ENCODE measurements around the gene CABLES1.
"Not testable (repeated sequence)": the region's sequence is repeated elsewhere in the genome, so short reads cannot be mapped to it uniquely, and the experiment has no call there.

Gene CABLES1

DNA sequence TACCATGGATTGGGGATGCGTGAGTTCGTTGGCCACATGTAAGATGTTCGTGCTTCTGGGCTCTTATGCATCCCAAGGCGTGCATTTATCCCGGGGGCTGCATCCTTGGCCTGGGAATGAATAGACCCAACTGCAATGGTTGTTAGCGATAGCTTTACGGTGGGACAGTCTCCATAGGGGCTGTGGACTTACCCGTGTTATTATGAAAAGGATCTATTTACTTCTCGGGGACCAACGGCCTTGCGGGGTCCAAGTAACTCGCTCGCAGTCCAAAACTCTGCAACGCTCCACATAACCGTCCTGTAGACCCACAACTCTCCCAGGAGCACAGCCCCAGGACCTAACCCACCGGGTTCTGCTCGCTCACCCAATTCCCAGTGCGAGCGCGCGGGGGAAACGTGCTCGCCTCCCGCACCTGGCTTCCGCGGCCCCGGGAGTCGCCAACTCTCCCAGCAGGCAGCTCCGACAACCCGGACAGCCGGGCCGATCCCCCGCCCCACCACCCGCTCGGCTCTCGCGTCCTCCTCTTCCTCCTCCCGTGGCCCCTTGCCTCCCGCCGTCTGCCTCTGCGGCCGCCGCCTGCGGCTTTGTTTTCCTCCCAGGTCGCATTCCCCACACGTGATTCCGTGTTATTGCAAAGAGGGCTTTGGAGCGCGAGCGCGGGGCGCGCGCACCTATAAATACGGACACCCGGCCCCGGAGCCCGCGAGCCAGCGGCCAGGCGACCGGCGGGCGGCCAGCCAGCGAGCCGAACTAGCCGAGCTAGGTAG lies at the start of gene CABLES1:
Gene CABLES1 (plus strand): TSS at position 706 of the 770 bp plus-strand sequence. CDS start 278 bp downstream, outside the sequence.
- DNase-seq, result no peak

GRCh38 chr18:23087352-23087751 lies 47.9 kb upstream of the CABLES1 start:
- no peak for DNase-seq

DNA sequence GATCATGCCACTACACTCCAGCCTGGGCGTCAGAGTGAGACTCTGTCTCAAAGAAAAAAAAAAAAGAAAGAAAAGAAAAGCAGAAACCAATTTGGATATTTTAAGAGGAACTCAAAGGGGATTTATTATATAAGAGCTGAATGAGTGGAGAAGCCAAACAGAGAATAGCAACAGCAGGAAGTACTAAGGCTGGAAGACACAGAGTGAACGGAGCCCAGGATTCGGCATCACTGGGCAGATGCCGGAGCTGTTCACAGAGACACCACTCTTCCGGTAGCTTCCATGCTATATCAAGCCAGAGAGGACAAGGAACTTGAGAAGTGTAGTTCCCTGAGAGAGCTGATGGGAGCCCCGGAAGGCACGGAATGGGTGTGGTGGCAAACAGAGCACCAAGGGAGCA lies 47.0 kb upstream of the CABLES1 start:
- no peak for DNase-seq

- DNase-seq, result peak; percentile 64
Measured at GRCh38 chr18:23091017-23091993, 44.0 kb upstream of the CABLES1 start.

DNA sequence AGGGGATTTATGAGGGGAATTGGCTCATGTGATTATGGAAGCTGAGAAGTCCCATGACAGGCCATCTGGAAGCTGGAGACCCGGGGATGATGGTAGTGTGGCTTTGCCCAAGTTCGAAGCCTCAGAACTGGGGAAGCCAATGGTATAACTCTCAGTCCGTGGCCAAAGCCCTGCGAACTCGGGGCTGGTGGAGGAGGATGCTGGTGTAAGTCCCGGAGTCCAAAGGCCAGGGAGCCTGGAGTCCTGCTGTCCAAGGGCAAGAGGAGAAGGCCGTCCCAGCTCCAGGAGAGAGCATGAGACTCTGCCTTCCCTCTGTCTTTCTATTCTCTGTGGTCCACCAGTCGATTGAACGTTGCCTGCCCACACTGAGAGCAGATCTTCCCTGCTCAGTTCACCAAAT lies 43.2 kb upstream of the CABLES1 start:
- DNase-seq, result no peak

DNA sequence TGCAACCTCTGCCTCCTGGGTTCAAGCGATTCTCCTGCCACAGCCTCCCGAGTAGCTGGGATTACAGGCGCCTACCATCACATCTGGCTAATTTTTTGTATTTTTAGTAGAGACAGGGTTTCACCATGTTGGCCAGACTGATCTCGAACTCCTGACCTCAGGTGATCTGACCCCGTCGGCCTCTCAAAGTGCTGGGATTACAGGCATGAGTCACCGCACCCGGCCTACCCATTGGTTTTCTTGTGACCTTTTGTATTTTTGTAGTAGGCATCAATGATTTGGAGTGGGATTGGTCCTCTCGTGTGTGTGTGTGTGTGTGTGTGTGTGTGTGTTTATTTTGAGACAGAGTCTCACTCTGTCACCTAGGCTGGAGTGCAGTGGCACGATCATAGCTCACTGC lies 42.2 kb upstream of the CABLES1 start:
- not testable (repeated sequence) for DNase-seq

GRCh38 chr18:23093772-23094171 lies 41.5 kb upstream of the CABLES1 start:
- no peak for DNase-seq

DNA sequence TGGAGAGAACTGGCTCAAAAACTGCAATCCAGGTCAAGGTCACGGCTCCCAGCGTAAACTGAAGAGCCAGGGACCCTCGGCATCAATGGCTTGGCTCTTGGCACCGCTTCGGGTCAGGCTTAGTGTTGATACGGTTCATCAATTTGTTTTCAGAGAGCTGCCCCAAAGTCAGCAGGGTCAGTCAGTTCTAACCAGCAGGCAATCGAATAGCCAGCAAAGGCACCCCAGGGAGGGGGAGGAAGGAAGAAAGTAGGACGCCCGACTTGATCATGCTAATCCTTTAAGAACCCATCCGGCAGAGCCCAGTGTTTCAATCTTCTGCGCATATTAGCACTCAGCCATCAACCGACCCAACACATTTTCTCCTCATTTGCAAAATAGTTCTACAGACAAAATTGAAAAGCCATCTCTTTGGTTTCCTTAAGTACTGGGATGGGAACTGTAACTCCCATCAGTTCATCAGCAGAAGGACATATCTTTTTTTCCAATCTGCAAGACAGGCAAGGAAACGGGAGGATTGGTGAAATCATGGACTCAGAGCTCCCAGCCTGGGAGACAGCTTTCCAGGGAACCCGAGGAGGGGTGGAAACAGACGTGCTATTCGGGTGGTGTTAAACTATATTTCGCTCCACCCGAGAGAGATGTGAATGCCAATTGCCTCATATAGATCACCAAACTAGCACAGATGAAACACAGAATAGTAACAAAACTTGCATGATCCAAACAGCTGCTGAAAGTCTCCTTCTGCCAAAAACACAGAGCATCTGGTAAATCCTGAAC lies 40.7 kb upstream of the CABLES1 start:
- DNase-seq, result no peak

DNA sequence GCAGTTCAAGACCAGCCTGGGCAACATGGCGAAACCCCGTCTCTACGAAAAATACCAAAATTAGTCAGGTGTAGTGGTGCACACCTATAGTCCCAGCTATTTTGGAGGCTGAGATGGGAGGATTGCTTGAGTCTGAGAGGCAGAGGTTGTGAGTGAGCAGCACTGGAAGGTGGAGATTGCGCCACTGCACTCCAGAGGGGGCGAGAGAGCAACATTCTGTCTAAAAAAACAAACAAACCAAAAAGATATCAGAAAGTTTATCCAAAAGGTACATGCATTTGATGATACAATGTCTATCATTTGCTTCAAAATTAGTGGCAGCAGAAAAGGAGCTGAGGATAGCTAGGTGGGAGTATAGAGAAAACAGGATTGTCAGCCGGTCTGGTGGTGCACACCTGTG lies 39.8 kb upstream of the CABLES1 start:
- no peak for DNase-seq

DNA sequence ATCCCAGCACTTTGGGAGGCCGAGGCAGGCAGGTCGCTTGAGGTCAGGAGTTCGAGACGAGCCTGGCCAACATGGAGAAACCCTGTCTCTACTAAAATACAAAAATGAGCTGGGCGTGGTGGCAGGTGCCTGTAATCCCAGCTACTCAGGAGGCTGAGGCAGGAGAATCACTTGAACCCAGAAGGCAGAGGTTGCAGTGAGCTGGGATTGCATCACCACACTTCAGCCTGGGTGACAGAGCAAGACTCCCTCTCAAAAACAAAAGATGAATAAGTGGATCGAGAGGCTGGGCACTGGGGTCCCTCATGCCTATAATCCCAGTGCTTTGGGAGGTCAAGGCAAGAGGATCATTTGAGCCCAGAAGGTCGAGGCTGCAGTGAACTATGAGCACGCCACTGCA lies 38.3 kb upstream of the CABLES1 start:
- DNase-seq, result not testable (repeated sequence)

DNA sequence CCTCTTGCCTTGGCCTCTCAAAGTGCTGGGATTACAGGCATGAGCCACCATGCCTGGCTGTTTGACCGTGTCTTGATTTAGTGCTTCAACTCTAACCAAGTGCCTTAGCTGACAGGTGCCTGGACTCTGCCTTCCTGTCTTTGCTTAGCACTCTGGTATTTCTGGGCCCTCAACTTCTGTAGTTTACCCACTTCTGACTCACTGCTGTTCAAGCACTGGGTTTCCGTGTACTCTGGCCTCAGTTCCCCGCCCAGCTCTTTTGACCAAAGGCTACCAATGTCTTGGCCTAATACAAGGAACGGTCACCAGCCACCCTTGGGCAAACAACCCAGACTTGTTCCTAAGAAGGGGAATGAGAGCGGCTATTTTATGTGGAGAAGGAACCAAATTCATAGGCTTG lies 35.7 kb upstream of the CABLES1 start:
- DNase-seq, result no peak

DNA sequence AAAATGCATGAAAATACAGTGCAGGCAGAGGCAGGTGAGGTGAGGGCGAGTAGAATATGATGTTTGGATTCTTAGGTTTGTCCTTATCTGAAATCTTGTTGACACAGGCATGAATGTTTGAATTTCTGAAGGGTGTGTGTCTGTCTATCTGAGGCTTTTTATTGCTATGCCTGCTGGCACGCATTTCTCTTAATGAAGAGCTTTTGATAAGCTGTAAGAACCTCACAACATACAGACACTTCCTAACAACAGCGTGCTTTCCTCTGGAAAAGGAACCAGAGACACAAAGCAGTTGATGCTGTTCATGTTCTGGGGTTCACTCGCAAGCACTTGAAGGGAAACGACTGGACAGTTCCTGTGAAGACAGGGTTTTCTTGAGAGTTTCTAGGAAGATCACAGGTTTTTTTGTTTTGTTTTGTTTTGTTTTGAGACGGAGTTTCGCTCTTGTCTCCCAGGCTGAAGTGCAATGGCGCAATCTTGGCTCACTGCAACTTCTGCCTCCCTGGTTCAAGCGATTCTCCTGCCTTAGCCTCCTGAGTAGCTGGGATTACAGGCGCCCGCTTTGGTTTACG lies 33.3 kb upstream of the CABLES1 start:
- no peak for DNase-seq

DNA sequence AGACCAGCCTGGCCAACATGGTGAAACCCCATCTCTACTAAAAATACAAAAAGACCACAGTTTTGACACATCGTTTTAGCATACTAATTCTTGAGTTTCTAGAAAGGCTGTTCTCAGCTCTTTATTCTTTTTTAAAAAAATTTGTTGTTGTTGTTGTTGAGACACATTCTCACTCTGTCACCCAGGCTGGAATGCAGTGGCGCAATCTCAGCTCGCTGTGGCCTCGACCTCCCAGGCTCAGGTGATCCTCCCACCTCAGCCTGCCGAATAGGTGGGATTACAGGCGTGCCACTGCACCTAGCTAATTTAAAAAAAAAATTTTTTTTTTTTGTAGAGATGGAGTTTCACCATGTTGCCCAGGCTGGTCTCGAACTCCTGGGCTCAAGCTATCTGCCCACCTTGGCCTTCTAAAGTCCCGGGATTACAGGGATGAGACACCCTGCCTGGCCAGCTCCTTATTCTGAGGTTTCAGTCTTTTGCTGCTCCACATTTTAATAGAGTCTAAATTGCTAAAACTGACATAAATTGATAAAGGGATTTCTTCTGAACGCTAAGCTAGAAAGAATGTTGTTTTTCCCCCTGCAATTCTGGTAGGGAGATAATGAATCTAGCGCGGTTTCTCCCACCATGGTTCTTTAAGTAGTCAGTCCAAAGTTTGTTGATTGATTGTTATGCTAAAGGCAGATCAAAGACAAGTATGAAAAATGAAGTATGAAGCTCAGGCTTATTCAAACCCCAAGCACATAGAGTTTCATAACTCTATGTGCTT lies 32.6 kb upstream of the CABLES1 start:
- no peak for DNase-seq

DNA sequence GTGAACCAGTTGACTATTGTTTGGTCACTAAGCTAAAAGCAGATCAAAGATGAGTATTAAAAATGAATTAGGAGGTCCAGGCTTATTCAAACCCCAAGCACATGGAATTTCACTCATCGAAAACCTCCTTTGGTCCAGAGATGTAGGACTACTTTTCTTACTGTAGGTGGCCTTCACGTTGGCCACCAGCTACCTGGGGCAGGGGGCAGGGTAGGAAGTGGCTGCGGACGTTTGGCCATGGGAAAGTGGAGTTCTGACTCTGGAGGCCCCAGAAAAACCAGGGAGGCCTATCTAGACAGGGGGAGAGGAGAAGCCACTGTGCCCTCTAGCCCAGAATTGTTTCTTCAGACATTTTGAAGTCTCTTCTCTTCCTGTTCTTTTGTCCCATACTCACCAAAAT lies 31.8 kb upstream of the CABLES1 start:
- DNase-seq, result no peak

GRCh38 chr18:23105030-23105429 lies 30.3 kb upstream of the CABLES1 start:
- no peak for DNase-seq

GRCh38 chr18:23105581-23106219 lies 29.6 kb upstream of the CABLES1 start:
- DNase-seq, result peak in 1 of 2 donors; percentile 16

DNA sequence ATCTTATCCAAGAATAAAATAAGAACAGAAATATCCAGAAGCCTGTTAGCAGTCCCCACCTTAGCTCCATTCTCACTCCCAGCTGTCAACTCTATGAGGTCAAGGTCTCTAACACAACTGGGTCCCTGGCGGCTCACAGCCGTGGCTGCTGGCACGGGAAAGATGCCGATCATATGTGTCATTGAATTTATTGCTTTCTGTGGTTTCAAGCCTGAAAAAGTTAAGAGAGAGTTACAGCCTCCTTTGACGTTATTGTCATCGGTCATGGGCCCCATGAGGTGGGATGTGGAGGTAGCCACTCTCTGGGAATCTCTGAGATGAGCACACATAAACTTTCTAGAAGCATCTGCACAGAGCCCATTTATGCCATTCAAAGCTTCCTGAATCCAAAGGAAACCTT lies 28.7 kb upstream of the CABLES1 start:
- DNase-seq, result no peak

GRCh38 chr18:23107718-23108117 lies 27.6 kb upstream of the CABLES1 start:
- no peak for DNase-seq

- no peak for DNase-seq
Measured at GRCh38 chr18:23108496-23108895, 26.8 kb upstream of the CABLES1 start.

DNA sequence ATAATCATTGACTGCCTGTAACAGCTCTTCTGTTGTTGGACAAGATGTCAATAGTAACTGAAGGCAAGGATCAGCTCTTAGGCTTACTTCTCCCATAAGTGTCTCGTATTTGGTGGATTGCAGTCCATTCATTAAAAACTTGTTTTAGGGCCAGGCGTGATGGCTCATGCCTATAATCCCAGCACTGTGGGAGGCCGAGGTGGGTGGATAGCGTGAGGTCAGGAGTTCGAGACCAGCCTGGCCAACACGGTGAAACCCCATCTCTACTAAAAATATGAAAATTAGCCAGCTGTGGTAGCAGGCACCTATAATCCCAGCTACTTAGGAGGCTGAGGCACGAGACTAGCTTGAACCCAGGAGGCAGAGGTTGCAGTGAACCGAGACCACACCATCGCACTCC lies 26.1 kb upstream of the CABLES1 start:
- DNase-seq, result not testable (repeated sequence)

- DNase-seq, result no peak
Measured at GRCh38 chr18:23113576-23113975, 21.7 kb upstream of the CABLES1 start.

All from inflammatory macrophage treated with lipopolysaccharide for 1 hour (primary cell).